PFSK-1 (cell line): ENCODE data around the gene CREB3L2.

Source experiments
- FOXP2 ChIP-seq: optimal IDR thresholded peaks from 2 replicates; pipeline ENCODE3; 2011; ENCODE audit warnings: borderline replicate concordance, control low read depth, inconsistent platforms; ENCODE audit not compliant: insufficient read depth; ENCODE audit errors: extremely low read length, extremely low read depth
- POLR2AphosphoS5 ChIP-seq: IDR thresholded peaks from 2 replicates; pipeline ENCODE4 v1.6.1; 2012; ENCODE audit warnings: low read depth, mild to moderate bottlenecking, control low read depth, low read length, moderate library complexity
- SIN3A ChIP-seq: IDR thresholded peaks from 2 replicates; pipeline ENCODE4 v1.6.1; 2012; ENCODE audit warnings: mild to moderate bottlenecking, low read length, moderate library complexity, borderline replicate concordance; ENCODE audit not compliant: insufficient read depth
- TAF1 ChIP-seq: IDR thresholded peaks from 2 replicates; pipeline ENCODE4 v1.6.1; 2012; ENCODE audit warnings: low read length, control low read depth, borderline replicate concordance; ENCODE audit not compliant: insufficient read depth
- TF ChIP-seq, protein P1 (sequence below), 2 experiments: IDR thresholded peaks; 2 replicates each; pipeline versions ENCODE4 v1.6.1 to v1.8.0; 2011 to 2012; ENCODE audit warnings: low read depth in 2 of 2, low read length in 2 of 2, control low read depth in 1 of 2, inconsistent platforms in 1 of 2, mild to moderate bottlenecking in 1 of 2, moderate library complexity in 1 of 2; ENCODE audit not compliant: insufficient read depth in 1 of 2

Gene CREB3L2

GRCh38 chr7:137908106-137908505 lies 93.8 kb downstream of the CREB3L2 start:
- TF ChIP-seq POLR2AphosphoS5, result no peak
- no peak for TF ChIP-seq FOXP2
- no peak for TF ChIP-seq SIN3A
- TF ChIP-seq TAF1, result no peak

DNA sequence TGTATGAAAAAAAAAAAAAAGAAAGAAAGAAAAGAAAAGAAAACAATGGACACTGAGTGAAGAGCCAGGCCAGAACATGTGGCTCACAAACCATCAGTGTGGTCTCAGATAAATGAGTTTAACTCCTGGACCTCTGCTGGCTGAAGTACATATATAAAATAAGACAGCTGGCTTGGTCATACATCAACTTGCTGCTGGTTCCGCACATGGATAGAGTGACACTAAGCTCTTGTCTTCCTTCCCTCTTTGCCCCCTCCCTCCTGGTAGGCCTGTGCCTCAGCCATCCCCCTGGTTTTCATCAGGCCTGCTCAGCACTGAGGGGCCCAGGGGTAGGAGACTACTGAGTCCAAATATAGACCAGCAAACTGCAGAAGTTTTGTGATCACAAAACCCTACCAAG lies 97.1 kb downstream of the CREB3L2 start:
- TF ChIP-seq, protein P1, sequence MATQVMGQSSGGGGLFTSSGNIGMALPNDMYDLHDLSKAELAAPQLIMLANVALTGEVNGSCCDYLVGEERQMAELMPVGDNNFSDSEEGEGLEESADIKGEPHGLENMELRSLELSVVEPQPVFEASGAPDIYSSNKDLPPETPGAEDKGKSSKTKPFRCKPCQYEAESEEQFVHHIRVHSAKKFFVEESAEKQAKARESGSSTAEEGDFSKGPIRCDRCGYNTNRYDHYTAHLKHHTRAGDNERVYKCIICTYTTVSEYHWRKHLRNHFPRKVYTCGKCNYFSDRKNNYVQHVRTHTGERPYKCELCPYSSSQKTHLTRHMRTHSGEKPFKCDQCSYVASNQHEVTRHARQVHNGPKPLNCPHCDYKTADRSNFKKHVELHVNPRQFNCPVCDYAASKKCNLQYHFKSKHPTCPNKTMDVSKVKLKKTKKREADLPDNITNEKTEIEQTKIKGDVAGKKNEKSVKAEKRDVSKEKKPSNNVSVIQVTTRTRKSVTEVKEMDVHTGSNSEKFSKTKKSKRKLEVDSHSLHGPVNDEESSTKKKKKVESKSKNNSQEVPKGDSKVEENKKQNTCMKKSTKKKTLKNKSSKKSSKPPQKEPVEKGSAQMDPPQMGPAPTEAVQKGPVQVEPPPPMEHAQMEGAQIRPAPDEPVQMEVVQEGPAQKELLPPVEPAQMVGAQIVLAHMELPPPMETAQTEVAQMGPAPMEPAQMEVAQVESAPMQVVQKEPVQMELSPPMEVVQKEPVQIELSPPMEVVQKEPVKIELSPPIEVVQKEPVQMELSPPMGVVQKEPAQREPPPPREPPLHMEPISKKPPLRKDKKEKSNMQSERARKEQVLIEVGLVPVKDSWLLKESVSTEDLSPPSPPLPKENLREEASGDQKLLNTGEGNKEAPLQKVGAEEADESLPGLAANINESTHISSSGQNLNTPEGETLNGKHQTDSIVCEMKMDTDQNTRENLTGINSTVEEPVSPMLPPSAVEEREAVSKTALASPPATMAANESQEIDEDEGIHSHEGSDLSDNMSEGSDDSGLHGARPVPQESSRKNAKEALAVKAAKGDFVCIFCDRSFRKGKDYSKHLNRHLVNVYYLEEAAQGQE (IDR thresholded peaks at IDR 0.05; ENCODE audit: insufficient read depth in 1 of 2, low read depth in 2 of 2, low read length in 2 of 2), result no peak
- TF ChIP-seq FOXP2, result no peak
- TF ChIP-seq SIN3A, result no peak
- TF ChIP-seq TAF1, result no peak
- no peak for TF ChIP-seq POLR2AphosphoS5

DNA sequence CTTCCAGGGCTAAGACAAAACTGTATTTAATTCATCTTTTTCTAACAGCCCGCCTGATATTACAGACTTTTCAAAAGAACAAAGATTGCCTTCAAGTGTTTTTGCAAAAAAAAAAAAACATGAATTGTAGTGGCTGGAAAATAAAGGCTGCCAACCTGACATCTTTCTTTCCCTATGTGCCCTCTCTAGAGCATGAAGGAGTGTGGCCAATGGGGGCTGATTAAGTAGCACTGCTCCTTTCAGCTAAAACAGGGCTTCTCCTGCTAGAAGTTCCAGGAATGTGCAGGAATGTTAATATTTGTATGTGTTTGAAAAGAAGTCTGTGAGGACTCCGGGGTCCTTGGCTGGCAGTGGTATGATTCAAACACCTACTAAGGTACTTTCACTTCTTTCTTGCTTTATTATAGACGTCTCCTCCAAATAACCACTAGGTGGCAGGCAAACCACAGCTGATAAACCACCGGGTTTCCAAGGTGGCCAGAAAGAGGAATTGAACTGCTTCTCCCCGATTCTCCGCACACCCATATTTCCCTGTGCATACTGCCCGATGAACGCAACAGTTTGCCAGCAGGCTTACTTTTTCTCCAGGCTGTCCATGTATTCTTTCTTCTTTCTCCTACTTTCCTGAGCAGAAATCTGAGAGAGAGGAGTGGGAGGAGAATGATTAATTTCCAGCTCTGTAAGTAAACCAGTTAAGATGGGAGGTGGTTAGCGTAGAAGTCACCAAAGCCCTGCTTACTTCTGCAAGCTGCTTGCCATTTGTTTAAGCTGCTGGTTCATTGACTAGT lies 98.3 kb downstream of the CREB3L2 start:
- no peak for TF ChIP-seq SIN3A
- no peak for TF ChIP-seq FOXP2
- TF ChIP-seq POLR2AphosphoS5, result no peak
- TF ChIP-seq, protein P1 (IDR thresholded peaks at IDR 0.05; ENCODE audit: insufficient read depth in 1 of 2, low read depth in 2 of 2, low read length in 2 of 2), result no peak
- TF ChIP-seq TAF1, result no peak

DNA sequence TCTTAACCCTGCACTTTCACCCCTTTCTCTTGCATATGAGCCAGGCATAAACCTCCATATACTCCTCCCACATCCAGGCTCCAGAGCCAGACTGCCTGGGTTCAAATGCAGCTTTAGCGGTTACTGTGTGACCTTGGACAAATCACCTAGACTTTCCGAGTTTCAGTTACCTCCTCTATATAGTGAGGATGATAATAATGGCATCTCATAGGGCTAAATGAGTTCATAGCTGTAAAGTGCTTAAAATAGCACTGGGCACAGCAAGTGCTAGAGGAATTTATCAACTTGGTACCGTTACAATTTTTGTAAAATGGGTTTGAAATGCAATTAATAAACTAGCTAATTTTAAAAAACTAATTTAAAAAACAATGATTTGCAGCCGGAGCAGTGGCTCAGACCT lies 101.7 kb downstream of the CREB3L2 start:
- TF ChIP-seq FOXP2, result no peak
- TF ChIP-seq, protein P1 (IDR thresholded peaks at IDR 0.05; ENCODE audit: insufficient read depth in 1 of 2, low read depth in 2 of 2, low read length in 2 of 2), result no peak
- no peak for TF ChIP-seq SIN3A
- no peak for TF ChIP-seq POLR2AphosphoS5
- TF ChIP-seq TAF1, result no peak

- TF ChIP-seq, protein P1 (IDR thresholded peaks at IDR 0.05; ENCODE audit: insufficient read depth in 1 of 2, low read depth in 2 of 2, low read length in 2 of 2), result no peak
- TF ChIP-seq TAF1, result no peak
- TF ChIP-seq SIN3A, result no peak
- no peak for TF ChIP-seq FOXP2
- TF ChIP-seq POLR2AphosphoS5, result no peak
Observed at GRCh38 chr7:137898839-137899721, 102.8 kb downstream of the CREB3L2 start.
